Measurements from ENCODE around the gene SCARB1. TPM values are rescaled to one million over a fixed set of nuclear protein-coding genes. Genes with fewer than 3 reads are reported as not detected.

SCARB1 gene
- total RNA-seq, 1 experiment from 2014 or later, result 106 TPM

DNA sequence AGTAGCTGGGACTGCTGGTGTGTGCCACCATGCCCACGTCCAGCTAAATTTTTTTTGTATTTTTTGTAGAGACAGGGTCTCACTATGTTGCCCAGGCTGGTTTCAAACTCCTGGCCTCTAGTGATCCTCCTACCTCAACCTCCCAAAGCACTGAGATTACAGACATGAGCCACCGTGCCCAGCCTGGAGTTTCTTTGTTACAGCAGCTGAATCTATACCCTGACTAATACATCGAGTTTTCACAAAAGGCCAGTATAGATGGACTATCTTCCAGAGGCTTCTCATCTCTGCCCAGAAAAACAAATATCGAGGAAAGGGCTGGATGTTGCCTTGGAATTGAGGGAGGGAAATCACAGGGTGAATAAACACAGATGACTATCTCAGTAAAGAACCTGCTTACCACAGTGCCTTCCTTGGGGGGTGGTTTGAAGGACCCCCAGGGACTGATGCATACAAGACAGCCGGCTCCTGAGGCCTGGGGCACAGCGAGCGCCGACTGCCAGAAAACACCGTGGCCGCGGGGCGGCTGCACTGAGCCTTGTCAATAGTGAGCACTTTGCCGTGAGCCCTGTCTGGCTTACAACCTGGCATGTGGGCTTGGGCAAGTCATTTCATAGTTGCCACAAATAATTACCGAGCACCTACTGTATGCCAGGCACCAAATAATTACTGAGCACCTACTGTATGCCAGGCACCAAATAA is 111.9 kb downstream of the SCARB1 start:
- Histone ChIP-seq H3K36me3 (ENCODE audit: control insufficient read depth, insufficient read depth, low read length) (no peaks in the 10 kb centered on the region), H3K4me3 (ENCODE audit: low read depth, low read length) (no peak overlapping the region), H3K27me3 (replicated peaks; ENCODE audit: control insufficient read depth, insufficient read depth, low read length) (no peaks in the 10 kb centered on the region; the same call in 1 of the 2 replicates), H3K4me1 (peaks cover 11% of the 10 kb centered on the region), H3K9me3 (no peaks in the 10 kb centered on the region)
- TF ChIP-seq CTCF (IDR thresholded peaks at IDR 0.05; ENCODE audit: insufficient read depth in 1 of 2, low read depth in 1 of 2, low read length in 1 of 2, severe bottlenecking in 1 of 2, unreplicated experiment in 1 of 2), result no peak
- no TSS peak for BruUV-seq (replicated peaks)
- Mint-ChIP-seq H3K27ac (ENCODE audit: unreplicated experiment) (no peak overlapping the region), H3K4me1 (ENCODE audit: low read depth, unreplicated experiment) (no peaks in the 10 kb centered on the region), H3K4me3 (ENCODE audit: unreplicated experiment) (no peak overlapping the region), H3K27me3 (ENCODE audit: insufficient read depth, unreplicated experiment) (no peaks in the 10 kb centered on the region), H3K9me3 (ENCODE audit: unreplicated experiment) (peaks cover 7% of the 10 kb centered on the region), H3K36me3 (ENCODE audit: insufficient read depth, unreplicated experiment) (no peaks in the 10 kb centered on the region)
- ChIA-PET CTCF (no interaction called here), POLR2A (no interaction called here)
- intact Hi-C loops (cut with micrococcal nuclease; ENCODE audit: unreplicated experiment), result loop anchor here (5.0 kb wide), 1 partner anchor 185 kb away; the partner anchor contains the start of gene NCOR2
- DNase-seq, result no peak

DNA sequence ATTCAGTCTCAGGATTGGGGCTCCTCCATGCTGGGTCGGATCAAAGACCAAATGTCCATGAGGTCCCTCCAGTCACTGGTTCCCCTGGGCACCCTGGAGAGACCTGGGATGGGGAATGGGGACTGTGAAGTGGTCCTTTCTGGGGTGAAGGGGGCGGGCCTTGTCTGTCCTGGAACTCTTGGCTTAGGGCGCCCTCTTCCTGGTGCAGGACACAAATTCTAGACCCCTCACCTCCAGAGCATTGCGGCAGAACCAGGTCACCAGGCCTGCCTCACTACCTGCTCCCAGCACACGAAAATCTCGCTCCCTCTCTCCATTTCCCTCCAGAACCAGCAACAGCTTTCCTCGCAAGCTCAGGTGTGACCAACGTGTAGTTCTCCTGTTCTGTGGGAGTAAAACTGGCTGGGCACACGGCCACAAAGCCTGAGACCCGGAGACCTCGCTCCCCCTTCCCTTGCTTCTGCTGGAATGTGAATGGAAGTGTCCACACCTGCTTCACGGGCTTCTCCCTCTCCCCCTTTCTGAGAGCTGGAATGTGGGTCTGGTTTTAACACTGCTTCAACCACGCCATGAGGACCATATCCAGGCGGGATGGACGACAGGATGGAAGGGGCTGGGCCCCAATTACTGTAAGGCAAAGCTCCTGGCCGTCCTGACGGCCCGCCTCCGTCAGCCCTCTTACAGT is 112.7 kb downstream of the SCARB1 start:
- Mint-ChIP-seq H3K27me3 (ENCODE audit: insufficient read depth, unreplicated experiment) (no peaks in the 10 kb centered on the region), H3K4me3 (ENCODE audit: unreplicated experiment) (no peak overlapping the region), H3K9me3 (ENCODE audit: unreplicated experiment) (no peaks in the 10 kb centered on the region), H3K4me1 (ENCODE audit: low read depth, unreplicated experiment) (peaks cover 4% of the 10 kb centered on the region), H3K27ac (ENCODE audit: unreplicated experiment) (peak overlapping the region; percentile 62), H3K36me3 (ENCODE audit: insufficient read depth, unreplicated experiment) (peaks cover 4% of the 10 kb centered on the region)
- H3K4me1 ChIP-seq, result peaks cover 12% of the 10 kb centered on the region
- no peaks in the 10 kb centered on the region; the same call in 1 of the 2 replicates for H3K27me3 ChIP-seq (replicated peaks; ENCODE audit: control insufficient read depth, insufficient read depth, low read length)
- peak; percentile 52 to 57 for DNase-seq
- ChIA-PET CTCF (no interaction called here), POLR2A (no interaction called here)
- H3K9me3 ChIP-seq, result no peaks in the 10 kb centered on the region
- TF ChIP-seq CTCF (IDR thresholded peaks at IDR 0.05; ENCODE audit: insufficient read depth in 1 of 2, low read depth in 1 of 2, low read length in 1 of 2, severe bottlenecking in 1 of 2, unreplicated experiment in 1 of 2), result peak in 1 of 2 experiments; percentile 47
- intact Hi-C loops (cut with micrococcal nuclease; ENCODE audit: unreplicated experiment), result loop anchor here (5.0 kb wide), 1 partner anchor 184 kb away; the partner anchor contains the start of gene NCOR2
- no peak overlapping the region for H3K4me3 ChIP-seq (ENCODE audit: low read depth, low read length)
- BruUV-seq (replicated peaks), result no TSS peak
- no peaks in the 10 kb centered on the region for H3K36me3 ChIP-seq (ENCODE audit: control insufficient read depth, insufficient read depth, low read length)

DNA sequence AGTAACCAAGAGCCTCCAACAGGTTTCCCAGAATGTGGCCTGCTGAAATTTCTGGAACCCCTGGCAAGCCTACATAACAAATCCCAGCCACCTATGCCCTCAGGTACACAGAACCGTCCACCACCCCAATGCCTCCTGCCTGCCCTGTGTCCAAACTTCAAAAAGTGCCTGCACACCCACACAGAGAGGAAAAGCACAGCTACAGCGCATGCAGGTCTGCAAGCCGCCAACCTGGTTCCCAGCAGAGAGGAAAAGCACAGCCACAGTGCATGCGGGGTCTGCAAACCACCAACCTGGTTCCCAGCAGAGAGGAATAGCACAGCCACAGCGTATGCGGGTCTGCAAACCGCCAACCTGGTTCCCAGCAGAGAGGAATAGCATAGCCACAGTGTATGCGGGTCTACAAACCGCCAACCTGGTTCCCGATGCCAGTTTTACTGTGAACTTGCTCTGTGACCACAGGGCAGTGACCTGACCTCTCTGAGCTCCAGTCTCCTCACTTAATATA is 113.5 kb downstream of the SCARB1 start:
- no peak for TF ChIP-seq CTCF (IDR thresholded peaks at IDR 0.05; ENCODE audit: insufficient read depth in 1 of 2, low read depth in 1 of 2, low read length in 1 of 2, severe bottlenecking in 1 of 2, unreplicated experiment in 1 of 2)
- intact Hi-C loops (cut with micrococcal nuclease; ENCODE audit: unreplicated experiment), result loop anchor here (5.0 kb wide), 1 partner anchor 183 kb away; the partner anchor contains the start of gene NCOR2
- Mint-ChIP-seq H3K9me3 (ENCODE audit: unreplicated experiment) (no peaks in the 10 kb centered on the region), H3K4me3 (ENCODE audit: unreplicated experiment) (no peak overlapping the region), H3K36me3 (ENCODE audit: insufficient read depth, unreplicated experiment) (peaks cover 9% of the 10 kb centered on the region), H3K4me1 (ENCODE audit: low read depth, unreplicated experiment) (peaks cover 11% of the 10 kb centered on the region), H3K27ac (ENCODE audit: unreplicated experiment) (no peak overlapping the region), H3K27me3 (ENCODE audit: insufficient read depth, unreplicated experiment) (no peaks in the 10 kb centered on the region)
- Histone ChIP-seq H3K4me3 (ENCODE audit: low read depth, low read length) (no peak overlapping the region), H3K9me3 (no peaks in the 10 kb centered on the region), H3K27me3 (replicated peaks; ENCODE audit: control insufficient read depth, insufficient read depth, low read length) (no peaks in the 10 kb centered on the region; the same call in 1 of the 2 replicates), H3K36me3 (ENCODE audit: control insufficient read depth, insufficient read depth, low read length) (no peaks in the 10 kb centered on the region), H3K4me1 (peaks cover 12% of the 10 kb centered on the region)
- DNase-seq, result no peak
- CTCF ChIA-PET, result no interaction called here
- BruUV-seq (replicated peaks), result no TSS peak
- POLR2A ChIA-PET, result no interaction called here
